Measurements from ENCODE around the gene SCN7A. TPM values are rescaled to one million over a fixed set of nuclear protein-coding genes. Genes with fewer than 3 reads are reported as not detected.

SCN7A gene
- total and polyA plus RNA-seq, 2 donors = 11.1 to 133 TPM

Other genes starting within 250 kb of the SCN7A start
- 32.9 TPM for gene SCN9A, start 118.3 kb downstream of the SCN7A start, total RNA-seq
- 0.67 TPM for gene SCN9A, start 118.3 kb downstream of the SCN7A start, polyA plus RNA-seq